GM12891 (cell line): ENCODE results near the gene VAV3.

Source experiments
- PAX5 ChIP-seq: IDR thresholded peaks from 2 replicates; pipeline ENCODE4 v1.6.1; 2011; ENCODE audit warnings: low read length, moderate library complexity, mild to moderate bottlenecking; ENCODE audit not compliant: insufficient read depth, severe bottlenecking
- POLR2A ChIP-seq: IDR thresholded peaks from 2 replicates; pipeline ENCODE4 v1.6.1; 2011; ENCODE audit warnings: low read depth, low read length, control low read depth
- POLR2AphosphoS5 ChIP-seq: IDR thresholded peaks from 2 replicates; pipeline ENCODE4 v1.6.1; 2011; ENCODE audit warnings: low read depth, low read length, control low read depth
- POU2F2 ChIP-seq: IDR thresholded peaks from 2 replicates; pipeline ENCODE4 v1.6.1; 2011; ENCODE audit warnings: low read depth, mild to moderate bottlenecking, control low read depth, low read length, moderate library complexity
- SPI1 ChIP-seq: IDR thresholded peaks from 2 replicates; pipeline ENCODE4 v1.6.1; 2011; ENCODE audit warnings: low read depth, low read length, control low read depth
- TAF1 ChIP-seq: IDR thresholded peaks from 2 replicates; pipeline ENCODE4 v1.6.1; 2011; ENCODE audit warnings: low read depth, low read length, control low read depth

DNA sequence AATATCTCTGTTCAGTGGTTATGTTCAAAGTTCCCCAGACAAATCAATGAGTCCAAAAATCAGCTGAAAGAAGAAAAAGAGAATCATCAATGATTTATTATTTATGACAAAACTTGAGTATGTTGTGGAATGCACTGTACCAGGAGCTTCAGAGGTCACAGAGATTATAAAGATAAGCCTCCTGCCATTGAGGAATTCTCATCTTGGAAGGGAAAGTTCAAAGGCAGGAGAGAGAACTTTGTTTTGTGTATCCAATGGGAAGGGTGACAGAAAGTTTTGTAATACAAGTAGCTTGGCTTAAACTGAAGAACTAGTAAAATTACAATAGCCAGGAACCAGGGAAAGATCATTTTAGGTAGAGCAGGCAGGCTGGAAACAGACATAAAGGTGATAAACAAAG is 367.7 kb downstream of the VAV3 start:
- no peak for TF ChIP-seq POLR2A
- no peak for TF ChIP-seq TAF1
- no peak for TF ChIP-seq POLR2AphosphoS5
- no peak for TF ChIP-seq POU2F2
- no peak for TF ChIP-seq SPI1
- no peak for TF ChIP-seq PAX5
